Measurements from ENCODE around the gene CDS1.
"Not testable (repeated sequence)": the region's sequence is repeated elsewhere in the genome, so short reads cannot be mapped to it uniquely, and the experiment has no call there.

The CDS1 gene

GRCh38 chr4:84582988-84583875 lies at the start of gene CDS1:
CDS1 (plus strand) TSS chr4:84583127; CDS start chr4:84583402, 275 bp downstream.
- DNase-seq (ENCODE audit: low read depth): no peak

- DNase-seq (ENCODE audit: low read depth): no peak
Measured at GRCh38 chr4:84535901-84536300, 47.0 kb upstream of the CDS1 start.

DNA sequence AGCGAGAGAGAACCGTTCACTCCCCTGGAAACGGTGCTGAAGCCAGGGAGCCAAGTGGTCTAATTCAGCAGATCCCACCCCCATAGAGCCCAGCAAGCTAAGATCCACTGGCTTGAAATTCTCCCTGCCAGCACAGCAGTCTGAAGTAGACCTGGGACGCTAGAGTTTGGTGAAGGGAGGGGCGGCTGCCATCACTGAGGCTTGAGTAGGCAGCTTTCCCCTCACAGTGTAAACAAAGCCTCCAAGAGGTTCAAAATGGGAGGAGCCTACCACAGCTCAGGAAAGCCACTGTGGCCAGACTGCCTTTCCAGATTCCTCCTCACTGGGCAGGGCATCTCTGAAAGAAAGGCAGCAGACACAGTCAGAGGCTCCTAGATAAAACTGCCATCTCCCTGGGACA lies 37.8 kb upstream of the CDS1 start:
- DNase-seq (ENCODE audit: low read depth): no peak

DNA sequence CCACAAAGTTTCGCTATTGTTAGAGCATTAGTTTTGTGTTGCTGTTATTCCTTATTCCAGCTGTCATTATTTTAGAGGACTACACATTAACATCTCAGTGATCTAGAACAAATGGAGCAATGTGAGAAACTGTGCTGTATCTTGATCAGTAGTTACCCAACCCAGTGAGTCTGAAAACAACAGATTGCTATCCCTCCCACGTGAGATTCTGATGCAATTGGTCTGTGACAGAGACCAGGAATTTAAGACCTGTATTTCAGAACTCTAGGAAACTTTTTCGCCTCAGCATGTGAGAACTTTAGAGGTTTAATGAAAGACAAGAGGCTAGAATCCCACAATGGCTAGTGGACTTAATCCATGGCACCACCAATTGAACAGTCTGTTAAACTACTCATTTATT lies 35.7 kb upstream of the CDS1 start:
- DNase-seq (ENCODE audit: low read depth): no peak

GRCh38 chr4:84549191-84549590 lies 33.7 kb upstream of the CDS1 start:
- not testable (repeated sequence) for DNase-seq (ENCODE audit: low read depth)

- DNase-seq (ENCODE audit: low read depth): no peak
Measured at GRCh38 chr4:84562156-84562555, 20.8 kb upstream of the CDS1 start.

GRCh38 chr4:84563002-84563401 lies 19.9 kb upstream of the CDS1 start:
- DNase-seq (ENCODE audit: low read depth): no peak

DNA sequence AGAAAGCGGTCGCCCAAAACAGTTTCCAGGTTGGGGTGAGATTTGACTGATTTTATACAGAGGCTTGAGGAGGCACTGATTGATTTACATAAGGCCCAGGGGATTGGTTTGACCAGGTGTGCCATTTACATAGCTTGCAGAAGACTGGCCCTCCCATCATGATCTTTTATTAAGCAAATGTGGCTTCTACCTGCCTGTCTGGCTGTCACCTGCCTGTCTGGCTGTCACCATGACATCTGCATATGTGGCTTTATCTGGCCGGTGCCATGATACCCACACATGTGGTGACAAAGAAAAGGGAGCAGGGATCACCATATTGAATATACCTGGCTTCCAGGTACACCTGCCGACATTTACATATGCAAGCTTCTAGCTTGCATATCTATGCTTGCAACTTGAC lies 17.0 kb upstream of the CDS1 start:
- no peak for DNase-seq (ENCODE audit: low read depth)

DNA sequence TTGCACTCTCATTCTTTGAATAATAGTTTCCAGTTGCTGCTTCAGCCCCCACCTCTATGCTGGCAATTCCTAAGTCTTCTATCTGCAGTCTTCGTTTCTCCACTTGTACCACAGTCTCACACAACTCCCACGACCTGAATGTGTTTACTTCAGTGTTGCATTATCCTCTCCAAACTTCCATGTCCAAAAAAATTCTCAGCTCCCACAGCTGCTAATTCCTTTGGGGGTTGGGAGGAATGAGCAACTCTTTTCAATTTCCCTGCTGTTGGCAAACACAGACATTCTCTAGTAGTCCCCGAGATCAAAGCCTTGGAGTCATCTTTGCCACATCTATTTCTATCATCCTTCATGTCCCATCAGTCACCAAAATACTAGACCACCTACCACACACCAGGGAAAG lies 14.4 kb upstream of the CDS1 start:
- DNase-seq (ENCODE audit: low read depth): no peak

GRCh38 chr4:84569009-84569408 lies 13.9 kb upstream of the CDS1 start:
- no peak for DNase-seq (ENCODE audit: low read depth)

DNA sequence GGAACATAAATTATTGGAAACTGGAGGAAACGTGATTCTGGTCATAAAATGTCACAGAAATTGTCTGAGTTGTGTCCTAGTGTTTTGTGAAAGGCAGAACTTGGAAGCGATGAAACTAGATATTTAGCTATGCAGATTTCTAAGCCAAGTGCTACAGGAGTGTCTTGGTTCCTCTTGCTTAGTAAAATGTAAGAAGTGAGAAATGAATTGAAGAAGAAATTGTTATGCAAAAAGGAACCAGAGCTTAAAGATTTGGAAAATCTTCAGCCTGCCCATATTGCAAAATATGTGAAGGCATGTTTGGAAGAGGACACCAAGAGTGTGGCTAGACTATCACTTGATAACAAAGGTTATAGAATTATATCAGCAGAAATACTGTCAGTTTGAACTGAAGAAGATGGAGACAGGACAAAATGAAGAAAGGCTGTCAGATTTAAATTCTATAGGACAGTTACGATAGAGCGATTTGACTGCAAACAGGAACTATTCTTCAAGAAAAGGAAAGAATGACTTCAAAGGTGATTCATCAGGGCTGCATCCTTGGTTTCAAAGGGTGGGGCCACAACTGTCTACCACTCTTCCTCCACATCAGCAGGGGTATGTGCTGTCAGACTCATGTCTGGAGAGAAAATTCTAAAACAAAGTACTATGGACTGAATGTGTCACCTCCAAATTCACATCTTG lies 9.4 kb upstream of the CDS1 start:
- DNase-seq (ENCODE audit: low read depth): no peak

- no peak for DNase-seq (ENCODE audit: low read depth)
Measured at GRCh38 chr4:84574069-84574720, 8.7 kb upstream of the CDS1 start.

DNA sequence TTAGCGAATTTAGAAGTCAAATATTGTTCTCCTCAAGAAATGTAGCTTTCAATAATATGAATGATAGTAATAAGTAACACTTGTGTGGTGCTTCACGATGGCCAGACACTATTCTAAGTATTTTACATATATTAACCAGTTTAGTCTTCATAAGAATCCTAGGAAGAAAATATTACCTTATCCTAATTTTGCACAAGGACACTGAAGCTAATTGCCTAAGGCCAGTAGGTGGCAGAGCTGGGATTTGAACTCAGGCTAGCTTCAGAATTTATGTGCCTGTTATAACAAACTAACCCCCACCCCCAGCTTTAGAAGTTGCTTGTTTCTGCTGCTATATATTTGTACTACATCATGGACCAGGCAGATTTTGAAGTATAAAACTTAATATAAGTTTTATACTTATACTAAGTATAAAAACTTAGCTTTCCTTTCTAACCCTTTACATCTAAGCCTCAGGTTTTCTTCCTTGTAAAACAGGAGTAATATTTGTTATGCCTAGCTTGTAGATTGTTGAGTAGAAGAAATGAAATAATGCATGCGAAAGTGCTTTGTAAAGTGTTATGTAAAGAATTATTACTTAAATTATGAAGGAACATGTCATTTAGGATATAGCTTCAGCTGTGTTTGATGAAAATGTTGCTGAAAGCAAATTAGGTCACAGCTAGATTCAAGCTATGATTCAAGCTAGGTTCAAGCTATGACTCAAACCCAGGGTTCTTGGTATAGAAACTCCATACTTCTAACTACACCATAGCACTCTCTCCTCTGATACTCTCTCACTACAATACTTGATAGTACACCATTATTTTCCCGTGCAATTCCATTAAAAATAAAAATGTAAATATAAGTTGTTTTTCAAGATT lies 4.2 kb upstream of the CDS1 start:
- no peak for DNase-seq (ENCODE audit: low read depth)

- DNase-seq (ENCODE audit: low read depth): no peak
Measured at GRCh38 chr4:84579403-84579776, 3.5 kb upstream of the CDS1 start.

DNA sequence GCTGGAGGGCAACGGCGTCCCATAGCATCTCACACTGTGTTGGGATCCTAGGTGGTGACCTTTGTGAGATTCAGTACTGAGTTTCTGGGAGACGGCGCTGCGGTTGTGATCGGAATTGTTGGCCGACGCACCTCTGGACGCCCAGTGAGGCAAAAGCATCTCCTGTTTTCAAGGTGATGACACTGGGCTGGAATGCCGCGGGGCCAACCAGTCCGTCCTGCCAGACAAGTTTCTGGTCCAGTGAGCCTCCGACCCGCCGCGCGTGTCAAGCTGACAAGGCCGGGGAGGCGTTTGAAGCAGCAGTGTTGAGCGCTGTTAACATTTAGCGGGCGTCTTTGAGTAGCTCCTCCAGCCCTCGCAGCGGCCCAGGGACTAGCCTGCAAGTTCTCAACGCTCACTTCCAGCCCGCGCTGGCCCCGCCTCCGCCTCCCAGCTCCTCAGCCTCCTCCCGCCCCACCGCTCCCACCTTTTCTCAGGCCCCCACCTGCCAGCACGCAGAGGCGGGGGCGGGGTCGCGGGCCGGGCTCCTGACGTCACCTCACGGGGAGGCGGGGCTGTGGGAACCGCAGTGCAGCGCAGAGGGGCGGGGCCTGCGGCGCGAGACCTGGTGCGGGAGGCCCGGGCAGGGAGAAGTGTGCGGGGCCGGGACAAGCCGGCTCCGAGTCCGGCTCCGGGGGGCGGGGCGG lies 482 bp upstream of the CDS1 start:
- DNase-seq (ENCODE audit: low read depth): peak; percentile 75

DNA sequence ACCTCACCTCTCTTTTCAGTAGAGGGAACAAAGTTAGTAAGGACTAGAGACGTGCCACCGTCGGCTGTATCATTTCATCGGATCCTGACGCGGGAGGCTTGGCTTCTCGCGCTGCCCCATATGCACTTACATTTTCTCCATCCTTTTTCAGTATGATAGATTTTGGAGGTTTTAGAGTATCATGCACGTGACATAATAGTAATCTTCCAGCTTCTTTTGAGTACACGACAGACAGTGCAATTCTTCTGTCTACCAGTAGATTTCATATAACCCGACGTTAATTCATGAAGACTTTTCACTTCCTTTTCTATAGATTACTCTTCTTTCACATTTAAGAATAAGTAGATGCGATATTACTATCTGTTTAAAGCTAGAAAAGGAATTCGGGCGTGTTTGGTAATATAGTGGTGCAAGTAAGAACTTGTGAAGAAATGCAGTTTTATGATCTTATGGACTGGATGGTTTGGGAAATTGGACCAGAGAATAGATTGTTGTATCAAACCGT lies 1.0 kb downstream of the CDS1 start:
- no peak for DNase-seq (ENCODE audit: low read depth)

DNA sequence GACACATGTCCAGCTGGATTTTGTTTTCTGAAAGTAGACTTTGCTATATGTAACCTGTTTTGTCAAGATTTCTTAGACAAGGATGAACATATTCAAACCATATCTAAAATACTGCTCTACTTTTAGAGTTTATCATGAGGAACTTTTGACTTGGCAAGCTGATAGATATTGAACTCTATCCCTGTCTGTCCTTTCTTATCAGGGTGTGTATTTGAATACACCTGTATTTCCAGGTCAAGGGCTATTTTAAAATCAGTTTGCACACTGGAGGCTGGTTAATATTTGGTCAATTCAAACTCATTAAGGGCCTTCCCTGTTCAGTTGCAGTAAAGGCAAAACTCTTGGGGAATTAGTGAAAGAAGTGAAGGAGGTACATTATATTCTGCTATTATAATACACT lies 2.3 kb downstream of the CDS1 start:
- no peak for DNase-seq (ENCODE audit: low read depth)

- no peak for DNase-seq (ENCODE audit: low read depth)
Measured at GRCh38 chr4:84594724-84595123, 11.8 kb downstream of the CDS1 start.

- DNase-seq (ENCODE audit: low read depth): no peak
Measured at GRCh38 chr4:84596826-84597225, 13.9 kb downstream of the CDS1 start.

- no peak for DNase-seq (ENCODE audit: low read depth)
Measured at GRCh38 chr4:84597450-84597849, 14.5 kb downstream of the CDS1 start.

- DNase-seq (ENCODE audit: low read depth): no peak
Measured at GRCh38 chr4:84606645-84607044, 23.7 kb downstream of the CDS1 start.
